Neural cell (in vitro differentiated cells): ENCODE results near the gene GNAI1.

Experiments used
- CTCF ChIP-seq: fragments of 450-650 bp; IDR thresholded peaks from 2 replicates; pipeline ENCODE4 v1.5.1; 2014; ENCODE audit warnings: antibody characterized with exemption, mild to moderate bottlenecking, moderate library complexity; ENCODE audit not compliant: poor library complexity, severe bottlenecking
- POLR2AphosphoS5 ChIP-seq: IDR thresholded peaks from 2 replicates; pipeline ENCODE4 v1.6.1; 2012
- SMC3 ChIP-seq: fragments of 450-650 bp; conservative IDR thresholded peaks from 2 replicates; pipeline ENCODE4 v1.6.1; 2014; ENCODE audit warnings: antibody characterized with exemption, mild to moderate bottlenecking, moderate library complexity; ENCODE audit not compliant: poor library complexity
- TAF1 ChIP-seq: IDR thresholded peaks from 2 replicates; pipeline ENCODE4 v1.6.1; 2012; ENCODE audit warnings: low read depth

GRCh38 chr7:80151274-80151665, 16.6 kb downstream of the GNAI1 start:
- TF ChIP-seq CTCF (no peak), TAF1 (no peak), SMC3 (no peak), POLR2AphosphoS5 (no peak)
